Activated naive CD4-positive, alpha-beta T cell treated with anti-CD3 and anti-CD28 coated beads, Interleukin-2, amount 10 ng/mL, durations not matched to agents 7 days and 5 days (primary cell): Measurements from ENCODE around the gene TDRD7.

Experiments
- CTCF ChIA-PET: fragments of 350-600 bp; sonication (Branson Sonifier 250); formaldehyde crosslinking; loops from one replicate; lab custom pipeline; 2021; ENCODE audit warnings: antibody characterized with exemption; lab: Charles Lee
- DNase-seq: peaks from one replicate; pipeline ENCODE4 v3.0.0-alpha.2; 2020
- H3K27ac Mint-ChIP-seq: one replicate; pipeline ENCODE4 v1.8.0; 2021; ENCODE audit warnings: mild to moderate bottlenecking, moderate library complexity, mixed read lengths
- H3K27me3 Mint-ChIP-seq: one replicate; pipeline ENCODE4 v1.8.0; 2021; ENCODE audit warnings: mild to moderate bottlenecking, mixed read lengths
- H3K36me3 Mint-ChIP-seq: one replicate; pipeline ENCODE4 v1.8.0; 2021; ENCODE audit warnings: mixed read lengths
- H3K4me1 Mint-ChIP-seq: one replicate; pipeline ENCODE4 v1.8.0; 2021; ENCODE audit warnings: mixed read lengths
- H3K4me3 Mint-ChIP-seq: one replicate; pipeline ENCODE4 v1.8.0; 2021; ENCODE audit warnings: mild to moderate bottlenecking, moderate library complexity, mixed read lengths
- H3K9me3 Mint-ChIP-seq: one replicate; pipeline ENCODE4 v1.8.0; 2021; ENCODE audit warnings: mixed read lengths

TDRD7 gene

GRCh38 chr9:97425336-97425972 lies 13.6 kb downstream of the TDRD7 start:
- Mint-ChIP-seq H3K27ac (no peak overlapping the region), H3K36me3 (no peaks in the 10 kb centered on the region), H3K4me3 (no peak overlapping the region), H3K9me3 (peaks cover 1% of the 10 kb centered on the region), H3K27me3 (no peaks in the 10 kb centered on the region), H3K4me1 (no peaks in the 10 kb centered on the region)
- no peak for DNase-seq
- CTCF ChIA-PET, result interaction anchor here (0.7 kb wide), 1 partner anchor 38 kb away, joined by 3 read pairs; no protein-coding TSS in a partner anchor

- peaks cover 1% of the 10 kb centered on the region for H3K9me3 Mint-ChIP-seq
- H3K4me3 Mint-ChIP-seq, result no peak overlapping the region
- peaks cover 2% of the 10 kb centered on the region for H3K36me3 Mint-ChIP-seq
- H3K4me1 Mint-ChIP-seq, result no peaks in the 10 kb centered on the region
- CTCF ChIA-PET, result interaction anchor here (0.7 kb wide), 1 partner anchor 39 kb away, joined by 3 read pairs; no protein-coding TSS in a partner anchor
- no peak overlapping the region for H3K27ac Mint-ChIP-seq
- DNase-seq, result no peak
- H3K27me3 Mint-ChIP-seq, result no peaks in the 10 kb centered on the region
Observed at GRCh38 chr9:97425973-97426336, 14.1 kb downstream of the TDRD7 start.

GRCh38 chr9:97427885-97428284 lies 16.0 kb downstream of the TDRD7 start:
- Mint-ChIP-seq H3K36me3 (peaks cover 9% of the 10 kb centered on the region), H3K9me3 (peaks cover 1% of the 10 kb centered on the region)

GRCh38 chr9:97430316-97431043 lies 18.6 kb downstream of the TDRD7 start:
- CTCF ChIA-PET, result interaction anchor here (1.0 to 1.3 kb wide), 3 partner anchors 15 to 168 kb away, joined by 3 read pairs; no protein-coding TSS in a partner anchor

More at GRCh38 chr9:97427885-97428284, 16.0 kb downstream of the TDRD7 start:
- DNase-seq, result no peak
- no peak overlapping the region for H3K27ac Mint-ChIP-seq
- CTCF ChIA-PET, result no interaction called here
- no peaks in the 10 kb centered on the region for H3K27me3 Mint-ChIP-seq
- H3K4me1 Mint-ChIP-seq, result peaks cover 2% of the 10 kb centered on the region
- no peak overlapping the region for H3K4me3 Mint-ChIP-seq

GRCh38 chr9:97431044-97431441 lies 19.1 kb downstream of the TDRD7 start:
- CTCF ChIA-PET, result interaction anchor here (1.0 to 1.3 kb wide), 2 partner anchors 15 to 167 kb away, joined by 3 read pairs; no protein-coding TSS in a partner anchor
- no peaks in the 10 kb centered on the region for H3K9me3 Mint-ChIP-seq
- H3K4me1 Mint-ChIP-seq, result peaks cover 2% of the 10 kb centered on the region

More at GRCh38 chr9:97430316-97431043, 18.6 kb downstream of the TDRD7 start:
- Mint-ChIP-seq H3K9me3 (no peaks in the 10 kb centered on the region), H3K27me3 (no peaks in the 10 kb centered on the region), H3K4me3 (no peak overlapping the region), H3K4me1 (peaks cover 2% of the 10 kb centered on the region), H3K36me3 (peaks cover 14% of the 10 kb centered on the region), H3K27ac (no peak overlapping the region)
- DNase-seq, result no peak

GRCh38 chr9:97431549-97432143 lies 19.8 kb downstream of the TDRD7 start:
- Mint-ChIP-seq H3K4me3 (no peak overlapping the region), H3K9me3 (no peaks in the 10 kb centered on the region), H3K27ac (no peak overlapping the region), H3K4me1 (peaks cover 2% of the 10 kb centered on the region), H3K36me3 (peaks cover 14% of the 10 kb centered on the region), H3K27me3 (no peaks in the 10 kb centered on the region)
- CTCF ChIA-PET, result interaction anchor here (0.9 to 1.3 kb wide), 2 partner anchors 10 to 167 kb away, joined by 3 read pairs; no protein-coding TSS in a partner anchor
- DNase-seq, result no peak

More at GRCh38 chr9:97431044-97431441, 19.1 kb downstream of the TDRD7 start:
- no peak for DNase-seq
- Mint-ChIP-seq H3K27me3 (no peaks in the 10 kb centered on the region), H3K36me3 (peaks cover 14% of the 10 kb centered on the region), H3K27ac (no peak overlapping the region), H3K4me3 (no peak overlapping the region)

- CTCF ChIA-PET, result interaction anchor here (1.0 kb wide), 1 partner anchor 161 kb away, joined by 4 read pairs; no protein-coding TSS in a partner anchor
- no peaks in the 10 kb centered on the region for H3K27me3 Mint-ChIP-seq
- no peak for DNase-seq
- no peaks in the 10 kb centered on the region for H3K4me1 Mint-ChIP-seq
- no peak overlapping the region for H3K4me3 Mint-ChIP-seq
- peaks cover 12% of the 10 kb centered on the region for H3K36me3 Mint-ChIP-seq
- H3K27ac Mint-ChIP-seq, result no peak overlapping the region
- no peaks in the 10 kb centered on the region for H3K9me3 Mint-ChIP-seq
Observed at GRCh38 chr9:97437051-97437600, 25.2 kb downstream of the TDRD7 start.

GRCh38 chr9:97438257-97438656 lies 26.4 kb downstream of the TDRD7 start:
- H3K9me3 Mint-ChIP-seq, result no peaks in the 10 kb centered on the region
- H3K4me1 Mint-ChIP-seq, result no peaks in the 10 kb centered on the region
- peaks cover 7% of the 10 kb centered on the region for H3K36me3 Mint-ChIP-seq
- H3K4me3 Mint-ChIP-seq, result no peak overlapping the region
- no peak for DNase-seq
- CTCF ChIA-PET, result no interaction called here
- H3K27me3 Mint-ChIP-seq, result no peaks in the 10 kb centered on the region
- H3K27ac Mint-ChIP-seq, result no peak overlapping the region

GRCh38 chr9:97438666-97439065 lies 26.8 kb downstream of the TDRD7 start:
- Mint-ChIP-seq H3K4me1 (no peaks in the 10 kb centered on the region), H3K9me3 (no peaks in the 10 kb centered on the region), H3K27me3 (no peaks in the 10 kb centered on the region), H3K4me3 (no peak overlapping the region), H3K36me3 (peaks cover 3% of the 10 kb centered on the region), H3K27ac (no peak overlapping the region)
- no peak for DNase-seq
- CTCF ChIA-PET, result no interaction called here

- H3K27me3 Mint-ChIP-seq, result no peaks in the 10 kb centered on the region
- no peak overlapping the region for H3K27ac Mint-ChIP-seq
- no peaks in the 10 kb centered on the region for H3K4me1 Mint-ChIP-seq
- H3K9me3 Mint-ChIP-seq, result no peaks in the 10 kb centered on the region
- no peak overlapping the region for H3K4me3 Mint-ChIP-seq
- peaks cover 3% of the 10 kb centered on the region for H3K36me3 Mint-ChIP-seq
- DNase-seq, result no peak
- CTCF ChIA-PET, result interaction anchor here (1.5 kb wide), 2 partner anchors 21 to 159 kb away, joined by 3 to 5 read pairs; no protein-coding TSS in a partner anchor
Observed at GRCh38 chr9:97440160-97440559, 28.3 kb downstream of the TDRD7 start.

GRCh38 chr9:97441729-97442128 lies 29.8 kb downstream of the TDRD7 start:
- Mint-ChIP-seq H3K27ac (no peak overlapping the region), H3K4me3 (no peak overlapping the region), H3K9me3 (no peaks in the 10 kb centered on the region), H3K4me1 (no peaks in the 10 kb centered on the region), H3K36me3 (peaks cover 3% of the 10 kb centered on the region), H3K27me3 (no peaks in the 10 kb centered on the region)
- CTCF ChIA-PET, result interaction anchor here (1.0 kb wide), 2 partner anchors 9 to 32 kb away, joined by 3 read pairs; no protein-coding TSS in a partner anchor
- no peak for DNase-seq

- no peak overlapping the region for H3K4me3 Mint-ChIP-seq
- H3K36me3 Mint-ChIP-seq, result peaks cover 4% of the 10 kb centered on the region
- DNase-seq, result no peak
- no peak overlapping the region for H3K27ac Mint-ChIP-seq
- H3K27me3 Mint-ChIP-seq, result no peaks in the 10 kb centered on the region
- H3K9me3 Mint-ChIP-seq, result no peaks in the 10 kb centered on the region
- CTCF ChIA-PET, result no interaction called here
- H3K4me1 Mint-ChIP-seq, result no peaks in the 10 kb centered on the region
Observed at GRCh38 chr9:97445119-97445701, 33.3 kb downstream of the TDRD7 start.

- DNase-seq, result no peak
- H3K4me1 Mint-ChIP-seq, result no peaks in the 10 kb centered on the region
- H3K27me3 Mint-ChIP-seq, result no peaks in the 10 kb centered on the region
- no peak overlapping the region for H3K4me3 Mint-ChIP-seq
- H3K27ac Mint-ChIP-seq, result no peak overlapping the region
- CTCF ChIA-PET, result interaction anchor here (0.6 kb wide), 1 partner anchor 802 kb away, joined by 5 read pairs; no protein-coding TSS in a partner anchor
- peaks cover 4% of the 10 kb centered on the region for H3K36me3 Mint-ChIP-seq
- H3K9me3 Mint-ChIP-seq, result no peaks in the 10 kb centered on the region
Observed at GRCh38 chr9:97447001-97447400, 35.1 kb downstream of the TDRD7 start.
